Fibroblast of lung (primary cell): ENCODE results near the gene APOL2. TPM values are rescaled to one million over a fixed set of nuclear protein-coding genes. Genes with fewer than 3 reads are reported as not detected.

Experiments used
- DNase-seq, 2 donors: peaks; one replicate each; pipeline versions ENCODE4 v3.0.0 to v3.0.0-alpha.2; 2010; ENCODE audit warnings: low read depth in 2 of 2
- H2AFZ ChIP-seq: 2 replicates; pipeline ENCODE4 v1.5.1; 2012; ENCODE audit warnings: low read length, control low read depth, inconsistent platforms
- H3K27ac ChIP-seq: 2 replicates; pipeline ENCODE4 v1.5.1; 2011; ENCODE audit warnings: low read length, control low read depth; ENCODE audit not compliant: insufficient read depth
- H3K27me3 ChIP-seq: 2 replicates; pipeline ENCODE4 v1.5.1; 2011; ENCODE audit warnings: mild to moderate bottlenecking, low read length; ENCODE audit not compliant: control insufficient read depth, insufficient read depth
- H3K36me3 ChIP-seq: 2 replicates; pipeline ENCODE4 v1.5.1; 2011; ENCODE audit warnings: low read length; ENCODE audit not compliant: control insufficient read depth, insufficient read depth
- H3K4me1 ChIP-seq: 2 replicates; pipeline ENCODE4 v1.5.1; 2011; ENCODE audit warnings: low read length; ENCODE audit not compliant: control insufficient read depth, insufficient read depth; ENCODE audit errors: extremely low read depth
- H3K4me2 ChIP-seq: 2 replicates; pipeline ENCODE4 v1.5.1; 2011; ENCODE audit warnings: low read length, control low read depth; ENCODE audit not compliant: insufficient read depth; ENCODE audit errors: extremely low read depth
- H3K4me3 ChIP-seq, 4 experiments: fragments of 200-600 bp in 1 of 4; sonication (generic) in 1 of 4; replicated peaks in 1 of 4; 2 replicates each; pipeline ENCODE4 v1.5.1; 2011 to 2016; ENCODE audit warnings: low read length in 4 of 4, low read depth in 3 of 4, mild to moderate bottlenecking in 3 of 4, control low read depth in 2 of 4, inconsistent platforms in 1 of 4, mixed read lengths in 1 of 4; ENCODE audit not compliant: insufficient read depth in 1 of 4; ENCODE audit errors: control extremely low read depth in 1 of 4
- H3K79me2 ChIP-seq: 2 replicates; pipeline ENCODE4 v1.5.1; 2012; ENCODE audit warnings: mild to moderate bottlenecking, low read length, inconsistent platforms; ENCODE audit not compliant: control insufficient read depth, insufficient read depth
- H3K9ac ChIP-seq: 2 replicates; pipeline ENCODE4 v1.5.1; 2011; ENCODE audit warnings: mild to moderate bottlenecking, low read length, control low read depth; ENCODE audit not compliant: insufficient read depth
- H3K9me3 ChIP-seq: 2 replicates; pipeline ENCODE4 v1.5.1; 2012; ENCODE audit warnings: low read depth, low read length; ENCODE audit not compliant: control insufficient read depth, insufficient read depth
- H4K20me1 ChIP-seq: 2 replicates; pipeline ENCODE4 v1.5.1; 2011; ENCODE audit warnings: low read length; ENCODE audit not compliant: control insufficient read depth, insufficient read depth; ENCODE audit errors: extremely low read depth
- CTCF ChIP-seq, 2 donors: IDR thresholded peaks in 1 of 2; conservative IDR thresholded peaks in 1 of 2; 1 replicate in 1 of 2; 2 replicates in 1 of 2; pipeline ENCODE4 v1.5.1; 2011 to 2012; ENCODE audit warnings: low read length in 2 of 2, control low read depth in 1 of 2, inconsistent platforms in 1 of 2, low read depth in 1 of 2, mild to moderate bottlenecking in 1 of 2
- EZH2 ChIP-seq: IDR thresholded peaks from 2 replicates; pipeline ENCODE4 v1.5.1; 2012; ENCODE audit warnings: low read length, control low read depth, mild to moderate bottlenecking; ENCODE audit errors: missing control alignments
- polyA plus RNA-seq, 2 donors: library from polyadenylated mRNA; depleted of rRNA in 1 of 2; stranded (reverse) in 1 of 2; unstranded in 1 of 2; fragments of >200 nt; gene quantifications; 2 replicates each; pipeline ENCODE4 v1.2.1, GENCODE V29; 2011 to 2012; ENCODE audit warnings: missing spikeins in 1 of 2
- total RNA-seq: library from RNA; depleted of rRNA; stranded (reverse); fragments of >200 nt; gene quantifications from 2 replicates; pipeline ENCODE4 v1.2.1, GENCODE V29; 2014

APOL2 gene
- total and polyA plus RNA-seq, 2 donors (not counting 1 experiment from before 2014, with no cell fraction given): 38.0 to 49.5 TPM

DNA sequence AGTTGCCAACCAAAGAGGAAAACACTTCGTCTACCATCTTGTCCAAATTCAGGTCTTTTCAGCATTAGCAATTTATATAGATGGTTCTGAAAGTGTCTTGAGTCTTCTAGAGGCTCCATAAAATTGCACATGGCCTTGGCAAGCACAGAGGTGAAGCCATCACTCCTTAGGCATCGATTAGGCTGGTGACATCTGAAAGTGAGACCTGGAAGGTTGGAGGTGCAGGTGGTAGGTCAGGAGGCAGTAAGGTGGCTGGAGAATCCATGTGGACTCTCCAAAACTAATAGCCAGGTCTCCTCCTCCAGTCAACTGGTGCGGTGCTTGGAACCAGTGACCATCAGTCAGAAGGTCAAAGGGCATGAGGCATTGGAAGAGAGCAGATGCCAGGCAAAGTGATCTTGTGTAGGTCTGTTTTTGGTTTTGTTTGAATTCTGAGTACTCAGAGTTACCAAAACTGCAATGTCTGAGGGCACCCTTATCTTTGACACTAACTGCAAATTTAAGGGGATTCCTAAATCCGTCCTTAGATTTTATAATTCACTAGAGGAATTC, 6.6 kb upstream of the APOL2 start:
- Histone ChIP-seq H2AFZ (no peak overlapping the region), H3K79me2 (no peaks in the 10 kb centered on the region), H3K4me1 (no peaks in the 10 kb centered on the region), H3K9ac (no peak overlapping the region), H3K9me3 (no peaks in the 10 kb centered on the region), H3K27ac (no peak overlapping the region), H3K4me3 (no peak overlapping the region), H4K20me1 (no peaks in the 10 kb centered on the region), H3K4me2 (no peak overlapping the region), H3K36me3 (no peaks in the 10 kb centered on the region), H3K27me3 (no peaks in the 10 kb centered on the region)
- no peak for TF ChIP-seq CTCF (conservative IDR thresholded peaks at IDR 0.05 in 1 of 2, IDR thresholded peaks at IDR 0.05 in 1 of 2; ENCODE audit: low read depth in 1 of 2, low read length in 2 of 2)
- TF ChIP-seq EZH2: no peak
- no peak for DNase-seq

GRCh38 chr22:36244522-36245391, 5.4 kb upstream of the APOL2 start:
- H3K9ac ChIP-seq: no peak overlapping the region
- no peak overlapping the region for H3K4me2 ChIP-seq
- H2AFZ ChIP-seq: no peak overlapping the region
- no peaks in the 10 kb centered on the region for H3K9me3 ChIP-seq
- H3K4me3 ChIP-seq: no peak overlapping the region
- DNase-seq: peak; percentile 23 to 72
- no peaks in the 10 kb centered on the region for H3K79me2 ChIP-seq
- no peaks in the 10 kb centered on the region for H4K20me1 ChIP-seq
- no peak overlapping the region for H3K27ac ChIP-seq
- H3K36me3 ChIP-seq: no peaks in the 10 kb centered on the region
- H3K27me3 ChIP-seq: no peaks in the 10 kb centered on the region
- TF ChIP-seq EZH2 (no peak), CTCF (conservative IDR thresholded peaks at IDR 0.05 in 1 of 2, IDR thresholded peaks at IDR 0.05 in 1 of 2; ENCODE audit: low read depth in 1 of 2, low read length in 2 of 2) (no peak)
- peaks cover 3% of the 10 kb centered on the region for H3K4me1 ChIP-seq

- Histone ChIP-seq H3K4me2 (no peak overlapping the region), H3K27me3 (no peaks in the 10 kb centered on the region), H2AFZ (no peak overlapping the region), H3K79me2 (no peaks in the 10 kb centered on the region), H3K4me1 (peaks cover 4% of the 10 kb centered on the region), H3K27ac (no peak overlapping the region), H4K20me1 (no peaks in the 10 kb centered on the region), H3K36me3 (no peaks in the 10 kb centered on the region), H3K9ac (no peak overlapping the region), H3K9me3 (no peaks in the 10 kb centered on the region), H3K4me3 (no peak overlapping the region)
- TF ChIP-seq EZH2: no peak
- no peak for TF ChIP-seq CTCF (conservative IDR thresholded peaks at IDR 0.05 in 1 of 2, IDR thresholded peaks at IDR 0.05 in 1 of 2; ENCODE audit: low read depth in 1 of 2, low read length in 2 of 2)
- no peak for DNase-seq
Observed at GRCh38 chr22:36243986-36244385, 4.7 kb upstream of the APOL2 start.
